D341Med (cell line): Measurements from ENCODE around the gene ADAM33.

ENCODE experiments used
- DNase-seq: peaks from one replicate; pipeline ENCODE4 v3.0.0; 2012; ENCODE audit warnings: low spot score

Gene ADAM33

DNA sequence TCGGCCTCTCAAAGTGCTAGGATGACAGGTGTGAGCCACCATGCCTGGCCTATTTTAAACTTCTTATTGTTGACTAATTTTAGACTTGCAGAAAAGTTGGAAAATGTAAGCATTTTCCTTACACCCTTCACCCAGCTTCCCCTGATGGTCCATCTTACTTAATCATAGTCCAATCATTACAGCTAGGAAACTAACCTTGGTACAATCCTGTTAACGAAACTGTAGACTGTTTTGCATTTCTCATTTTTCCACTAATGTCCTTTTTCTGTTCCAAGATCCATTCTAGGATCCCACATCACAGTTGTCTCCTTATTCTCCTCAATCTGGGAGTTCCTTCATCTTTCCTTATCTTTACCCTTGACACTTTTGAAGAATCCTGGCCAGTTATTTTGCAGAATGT, 18.0 kb downstream of the ADAM33 start:
- DNase-seq = no peak

DNA sequence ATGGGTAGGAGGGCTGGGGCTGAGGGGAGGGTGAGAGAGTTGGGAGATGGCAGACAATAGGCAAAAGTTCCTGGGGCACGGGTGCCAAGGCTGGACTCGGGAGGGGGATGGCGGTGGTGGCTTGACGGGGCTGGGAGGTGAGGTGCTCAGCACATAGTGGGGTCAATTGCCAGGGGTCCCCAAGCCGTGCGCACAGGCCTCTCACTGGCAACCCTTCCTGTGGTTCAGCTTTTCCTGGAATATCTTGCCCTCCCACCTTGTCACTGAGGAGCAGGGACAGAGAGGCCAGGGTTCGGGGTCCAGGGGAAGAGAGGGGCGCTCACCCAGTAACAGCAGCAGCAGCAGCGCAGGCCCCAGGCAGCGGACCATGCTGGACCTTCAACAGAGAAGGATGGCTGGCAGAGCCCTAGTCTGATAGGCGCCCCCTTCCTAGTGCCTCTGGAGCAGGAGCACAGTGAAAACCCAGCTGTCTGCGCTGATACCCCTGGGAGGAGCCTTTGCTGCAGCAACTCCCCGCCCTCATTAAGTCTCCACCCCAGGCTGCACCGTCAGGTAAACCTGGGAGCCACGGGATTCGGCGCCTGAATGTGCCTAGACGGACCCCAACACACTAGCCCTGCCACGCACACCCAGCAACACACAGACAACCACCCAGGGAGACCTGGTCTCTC, 18.6 kb downstream of the ADAM33 start, which contains the start of gene GFRA4:
GFRA4 (minus strand) TSS at position 369 of the 671 bp plus-strand sequence; CDS start at position 369, 0 bp downstream.
- peak; percentile 36 for DNase-seq

DNA sequence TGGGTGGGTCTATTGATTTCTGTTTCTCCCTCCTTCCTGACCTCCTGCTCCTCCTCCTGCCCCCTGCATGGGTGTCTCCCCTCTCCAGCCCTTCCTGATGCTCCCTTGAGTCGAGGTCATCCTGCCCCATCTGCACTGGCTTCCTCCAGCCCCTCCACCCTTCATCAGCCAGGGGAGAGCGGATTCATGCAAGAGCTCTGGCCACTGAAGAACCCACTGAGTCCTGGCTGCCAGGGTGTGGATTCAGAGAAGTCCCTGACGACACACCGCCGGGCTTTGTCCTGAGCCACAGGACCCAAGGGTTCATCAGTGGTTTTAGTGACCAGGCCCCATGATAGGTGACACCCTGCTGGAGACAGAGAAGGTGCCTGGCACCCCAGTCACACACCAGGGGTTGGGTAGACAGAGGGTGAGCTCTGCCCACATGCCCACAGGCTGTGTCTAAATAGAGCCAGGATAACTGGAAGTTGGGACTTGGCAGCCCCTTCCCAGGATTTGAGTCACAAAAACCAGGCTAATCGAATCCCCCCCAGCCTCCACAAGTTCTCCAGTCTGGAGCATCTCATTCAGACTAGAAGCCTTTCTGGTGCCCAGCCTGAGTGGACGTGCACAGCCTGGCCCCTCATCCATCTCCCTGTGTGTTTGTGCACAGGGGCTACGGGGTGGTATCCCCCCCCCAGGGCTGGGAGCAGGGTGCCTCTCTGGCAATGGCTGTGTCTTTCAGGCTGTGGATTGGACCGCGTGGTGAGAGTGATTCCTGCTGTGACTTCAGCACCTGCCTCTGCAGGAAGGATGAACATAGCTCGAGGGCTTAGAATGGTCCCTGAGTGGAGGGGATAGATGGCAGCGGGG, 19.8 kb downstream of the ADAM33 start:
- peak; percentile 24 for DNase-seq

DNA sequence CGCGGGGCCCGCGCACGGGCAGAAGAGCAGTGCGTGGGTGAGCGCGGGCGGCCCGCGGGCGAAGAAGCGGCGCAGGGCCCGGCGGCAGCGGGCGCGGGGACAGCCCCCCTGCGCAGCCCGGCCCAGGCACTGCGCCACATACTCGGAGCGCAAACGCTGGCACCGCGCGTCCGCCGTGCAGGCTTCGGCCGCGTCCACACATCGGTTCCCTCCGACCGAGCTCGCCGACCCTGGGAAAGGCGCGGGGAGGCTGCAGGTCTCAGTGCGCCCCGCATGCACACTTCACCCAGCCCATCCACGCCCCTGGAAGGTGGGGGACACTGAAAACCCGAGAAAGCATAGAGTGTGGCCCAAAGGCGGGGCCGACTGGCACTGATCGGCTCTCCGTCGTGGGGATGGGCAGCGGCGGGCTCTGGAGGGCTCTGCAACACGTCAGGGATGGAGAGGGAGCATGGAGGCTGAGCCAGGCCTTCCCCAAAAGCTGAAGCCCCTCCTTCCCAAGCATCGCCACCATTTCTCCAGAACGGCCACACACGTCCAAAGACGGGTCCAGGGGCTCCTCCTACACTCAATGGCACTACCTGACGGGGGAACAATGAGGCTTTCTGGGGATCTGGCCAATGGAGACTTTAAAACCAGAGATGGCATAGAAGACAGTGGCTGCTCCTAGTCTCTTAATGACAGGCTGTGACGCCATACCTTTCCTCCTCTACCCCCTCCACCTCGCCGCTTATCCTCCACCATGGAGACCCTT, 20.6 kb downstream of the ADAM33 start:
- no peak for DNase-seq

DNA sequence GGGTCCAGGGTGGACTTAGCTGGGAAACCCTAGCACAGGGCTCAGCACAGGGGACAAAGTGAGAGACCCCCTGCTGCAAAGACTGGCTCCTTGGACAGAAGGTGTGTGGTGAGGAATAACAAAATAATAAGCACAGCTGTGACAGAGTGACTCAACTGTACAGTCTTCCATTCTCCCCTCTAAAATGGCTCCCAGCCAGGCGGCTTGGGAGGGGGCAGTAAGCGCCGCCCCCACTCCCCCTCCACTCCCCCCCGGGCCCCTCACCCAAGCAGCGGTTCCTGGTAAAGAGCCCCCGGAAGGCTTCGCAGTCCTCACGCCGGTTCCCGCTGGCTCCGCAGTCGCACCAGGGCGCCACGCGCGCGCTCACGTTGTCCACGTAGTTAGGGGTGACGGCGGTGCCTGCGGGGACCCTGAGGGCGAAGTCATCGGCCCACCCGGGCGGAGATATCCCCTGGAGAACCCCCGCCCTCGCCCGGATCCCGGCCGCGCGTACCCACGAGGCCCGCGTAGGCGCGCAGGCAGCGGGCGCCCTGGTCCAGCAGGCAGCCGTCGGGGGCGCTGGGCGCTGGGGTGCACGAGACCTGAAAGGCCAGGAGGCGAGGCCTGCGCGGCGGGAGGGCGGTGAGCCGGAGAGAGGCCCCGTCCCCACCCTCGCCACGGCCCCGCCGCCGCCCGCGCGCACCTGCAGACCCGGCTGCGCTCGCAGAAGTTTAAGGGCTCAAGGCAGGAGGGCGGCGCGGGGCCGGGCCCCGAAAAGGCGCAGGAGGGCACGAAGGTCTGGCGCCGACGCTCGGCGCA, 21.3 kb downstream of the ADAM33 start:
- DNase-seq = no peak

DNA sequence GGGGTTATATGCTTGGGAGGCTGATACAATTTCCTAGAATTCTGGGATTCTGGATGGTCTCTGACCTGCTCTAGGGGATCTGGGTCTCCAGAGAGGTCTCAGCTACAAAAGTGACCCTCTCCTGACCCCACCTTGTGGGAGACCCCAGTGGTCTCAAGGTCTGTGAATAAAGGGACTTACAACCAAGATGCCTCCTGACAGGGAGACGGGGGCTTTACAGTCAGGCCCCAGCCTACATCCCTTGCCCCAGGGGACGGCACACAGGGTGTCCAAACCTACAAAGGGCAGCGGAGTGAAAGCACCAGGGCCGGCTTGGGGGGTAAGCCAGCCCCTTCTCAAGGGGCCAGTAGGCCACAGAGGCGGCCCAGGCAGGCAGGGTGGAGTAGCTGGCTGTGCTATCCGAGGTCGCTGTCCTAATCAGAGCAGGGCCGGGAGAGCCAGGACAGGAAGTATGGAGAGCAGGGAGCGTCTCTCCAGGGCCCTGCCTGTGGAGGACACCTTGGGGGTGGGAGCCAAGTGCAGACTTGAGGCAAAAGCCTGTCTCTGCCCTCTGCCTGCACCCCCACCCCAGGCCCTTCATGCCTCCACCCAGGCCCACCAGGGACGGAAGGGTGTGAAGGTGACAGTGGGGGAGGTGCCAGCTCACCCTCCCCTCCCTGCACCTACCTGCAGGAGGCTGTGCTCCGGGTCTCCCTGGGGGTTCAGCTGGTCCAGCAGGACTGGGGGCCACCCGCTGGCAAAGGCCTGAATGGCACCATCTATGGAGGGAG, 22.1 kb downstream of the ADAM33 start:
- DNase-seq = no peak

DNA sequence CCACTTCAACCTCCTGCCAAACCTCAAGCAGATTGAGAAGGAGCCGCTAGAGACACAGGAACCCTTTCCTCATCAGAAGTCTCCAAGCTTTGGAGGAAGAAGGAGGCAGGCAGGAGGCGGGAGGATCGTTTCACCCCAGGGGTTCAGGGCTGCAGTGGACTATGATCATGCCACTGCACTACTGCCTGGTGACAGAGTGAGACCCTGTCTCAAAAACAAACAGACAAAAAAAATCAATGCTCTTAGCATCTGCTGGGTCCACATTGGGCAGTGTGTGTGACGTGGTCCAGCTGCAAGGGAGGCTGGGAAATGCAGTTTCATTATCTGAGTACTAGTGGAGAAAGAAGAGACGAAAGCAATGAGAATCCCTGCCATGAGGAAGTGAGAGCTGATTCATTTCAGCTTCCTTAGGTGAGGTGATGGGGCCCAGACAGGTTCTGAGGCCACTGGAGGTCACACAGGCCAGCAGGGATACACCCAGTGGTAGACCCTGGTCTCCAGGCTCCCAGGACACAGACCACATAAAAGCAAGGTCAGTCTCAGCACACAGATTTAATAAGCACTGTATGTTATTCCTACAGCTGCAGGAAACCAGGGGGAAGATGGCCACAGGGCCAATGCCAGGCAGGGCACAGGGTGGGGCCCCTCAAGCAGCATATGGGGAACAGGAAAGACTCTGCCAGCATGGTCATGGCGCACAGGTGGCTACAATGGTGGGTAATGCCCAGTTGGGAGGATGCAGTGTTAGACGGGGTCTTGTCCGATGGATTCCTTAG, 22.9 kb downstream of the ADAM33 start:
- DNase-seq = no peak

DNA sequence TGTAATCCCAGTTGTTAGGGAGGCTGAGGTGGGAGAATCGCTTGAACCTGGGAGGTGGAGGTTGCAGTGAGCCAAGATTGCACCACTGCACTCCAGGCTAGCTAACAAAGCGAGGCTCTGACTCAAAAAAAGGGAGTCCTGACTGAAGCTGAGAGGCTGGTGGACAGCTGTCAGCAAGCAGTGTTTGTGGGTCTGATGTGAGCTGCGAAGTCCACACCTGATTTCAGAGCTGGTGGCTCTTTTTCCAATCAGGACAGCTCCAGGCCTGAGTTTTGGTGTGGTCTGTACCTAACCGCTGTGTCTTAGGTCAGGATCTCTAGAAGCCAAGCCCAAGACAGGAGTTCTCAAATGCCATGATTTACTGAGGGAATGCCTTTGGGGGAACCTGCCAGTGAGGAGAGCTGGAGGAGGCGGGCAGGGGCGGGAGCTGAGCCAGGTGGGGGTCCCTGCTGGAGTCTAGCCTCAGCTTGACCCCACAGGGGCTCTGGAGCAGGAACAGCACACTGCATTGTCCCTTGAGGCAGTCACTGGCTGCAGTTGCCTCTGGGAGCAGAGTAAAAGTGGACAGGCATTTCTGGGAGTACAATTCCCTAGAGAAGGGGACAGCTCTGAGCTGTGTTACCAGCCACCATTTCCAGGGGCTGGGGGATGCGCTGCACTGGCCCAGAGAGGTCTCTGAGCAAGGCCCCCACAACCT, 23.6 kb downstream of the ADAM33 start:
- no peak for DNase-seq

DNA sequence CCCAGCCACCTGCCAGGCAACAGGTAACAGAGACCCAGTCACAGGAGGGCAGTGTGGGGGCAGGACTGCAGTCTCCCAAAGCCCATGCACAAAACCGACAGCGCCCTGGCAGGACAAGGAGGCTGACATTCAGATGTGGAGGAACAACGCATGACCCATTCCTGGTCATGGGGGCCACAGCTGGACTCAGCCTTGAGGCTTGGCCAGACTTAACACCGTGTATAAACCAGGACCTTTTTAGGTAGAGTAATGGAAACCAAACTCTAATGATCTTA, 26.7 kb downstream of the ADAM33 start:
- DNase-seq = no peak

DNA sequence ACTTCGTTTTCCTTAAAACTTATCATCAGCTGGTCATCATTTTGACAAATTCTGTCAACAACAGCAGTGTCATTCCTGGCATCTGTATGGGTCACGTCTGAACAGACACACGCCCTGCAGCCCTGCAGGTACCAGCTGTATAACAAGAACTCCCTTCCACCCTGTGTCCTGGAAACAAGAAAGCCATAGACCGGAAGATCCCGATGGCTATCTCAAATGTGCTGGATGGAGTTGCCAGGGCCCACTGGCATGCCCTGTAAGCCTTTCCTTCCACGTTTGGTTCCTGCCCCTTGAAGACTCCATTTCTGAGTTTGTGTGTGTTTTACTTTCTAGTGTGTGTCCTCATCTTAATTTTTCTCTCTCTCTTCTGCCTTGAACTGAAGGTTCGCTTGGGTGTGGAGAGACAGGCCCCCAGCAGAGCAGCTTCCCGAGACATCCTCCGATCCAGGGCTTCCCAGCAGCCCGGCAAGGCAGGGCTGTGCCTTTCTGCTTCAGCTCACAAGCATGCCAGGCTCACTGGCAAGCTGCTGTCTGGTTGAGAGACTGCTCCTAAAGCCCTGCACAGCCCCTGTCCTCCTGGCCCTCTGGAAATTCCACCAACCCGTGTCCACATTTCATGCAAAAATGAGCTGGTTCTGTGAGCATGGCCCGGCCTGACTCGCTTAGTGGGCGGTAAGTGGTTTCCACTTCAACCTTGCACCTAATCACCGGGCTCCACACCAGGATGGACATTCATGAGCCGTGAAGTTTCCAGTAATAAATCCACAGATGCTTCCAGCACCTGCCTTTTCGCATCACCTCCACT, 27.3 kb downstream of the ADAM33 start:
- no peak for DNase-seq

DNA sequence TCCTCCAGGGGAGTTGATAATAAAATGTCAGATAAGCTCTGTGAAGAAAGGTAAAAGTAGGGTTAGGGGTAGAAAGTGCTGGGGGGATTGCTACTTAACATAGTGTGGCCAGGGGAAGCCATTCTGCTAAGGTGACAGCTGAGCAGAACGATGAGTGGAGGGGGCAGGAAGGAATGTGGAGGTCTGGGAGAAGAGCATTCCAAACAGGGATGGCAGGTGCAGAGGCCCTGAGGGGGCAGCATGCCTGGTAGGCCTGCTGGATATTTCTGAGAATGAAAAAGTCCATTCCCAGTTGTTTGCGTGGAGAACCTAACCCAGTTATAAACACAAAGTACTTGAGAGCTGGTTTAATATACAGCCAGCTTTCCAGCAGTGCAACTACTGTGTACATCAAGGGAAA, 27.9 kb downstream of the ADAM33 start:
- DNase-seq = no peak

DNA sequence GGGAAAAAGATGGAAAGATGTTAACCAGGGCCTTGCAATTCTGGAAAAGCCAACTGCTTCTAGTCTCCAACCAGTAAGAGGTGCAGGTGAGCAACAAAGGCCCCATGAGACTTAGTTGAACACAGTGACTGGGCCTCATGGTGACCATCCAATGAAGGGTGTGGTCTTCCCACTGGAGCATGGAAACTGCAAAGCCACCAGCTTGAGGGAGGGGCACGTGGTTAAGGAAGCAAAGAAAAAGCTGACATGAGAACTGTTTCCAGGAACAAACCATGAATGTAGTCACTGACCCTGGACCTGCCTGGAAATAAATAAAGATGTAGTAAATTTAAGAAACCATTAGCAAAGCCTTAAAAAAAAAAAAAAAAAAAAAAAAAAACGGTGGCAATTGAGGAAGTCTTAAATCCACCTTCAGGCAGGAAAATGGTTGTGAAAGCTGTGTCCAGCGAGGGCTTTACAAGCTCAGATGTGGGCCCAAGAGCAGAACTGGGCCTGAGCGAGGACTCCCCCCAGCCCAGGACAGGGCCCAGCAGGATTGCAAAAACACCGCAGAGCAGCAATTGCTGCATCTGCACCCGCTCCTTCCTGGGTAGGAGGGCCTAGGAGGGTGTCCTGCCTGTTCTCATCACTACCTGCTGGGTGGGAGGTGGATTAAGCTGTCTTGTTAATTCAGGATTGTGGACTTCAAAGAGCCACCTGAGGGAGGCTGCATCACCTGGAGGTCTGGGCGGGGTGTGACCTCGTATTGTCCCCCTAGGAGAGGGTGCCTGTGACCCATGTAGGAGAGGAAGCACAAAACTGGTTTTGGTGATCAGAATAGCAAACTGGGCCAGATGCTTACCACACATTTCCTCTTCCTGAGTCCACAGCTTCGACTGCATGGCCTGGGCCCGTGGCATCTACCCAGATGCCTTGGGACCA, 28.9 kb downstream of the ADAM33 start:
- no peak for DNase-seq

DNA sequence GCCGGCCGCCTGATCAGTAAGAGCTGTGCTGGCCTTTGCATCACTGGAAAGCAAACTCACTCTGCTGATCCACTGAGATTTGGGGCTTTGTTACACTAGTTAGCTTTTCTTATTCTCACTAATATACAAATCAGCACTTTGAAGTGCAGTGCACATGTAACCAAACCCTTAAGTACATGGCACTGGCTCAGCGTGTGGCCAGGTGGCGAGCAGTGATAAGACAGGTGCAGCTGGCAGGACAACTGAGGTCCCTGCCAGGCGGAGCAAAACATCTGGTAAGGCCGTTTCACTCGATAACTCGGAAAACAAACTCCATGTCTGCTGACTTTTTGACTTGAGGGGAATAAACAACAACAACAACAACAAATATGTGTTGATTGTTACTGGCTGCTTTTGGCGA, 29.6 kb downstream of the ADAM33 start:
- no peak for DNase-seq

DNA sequence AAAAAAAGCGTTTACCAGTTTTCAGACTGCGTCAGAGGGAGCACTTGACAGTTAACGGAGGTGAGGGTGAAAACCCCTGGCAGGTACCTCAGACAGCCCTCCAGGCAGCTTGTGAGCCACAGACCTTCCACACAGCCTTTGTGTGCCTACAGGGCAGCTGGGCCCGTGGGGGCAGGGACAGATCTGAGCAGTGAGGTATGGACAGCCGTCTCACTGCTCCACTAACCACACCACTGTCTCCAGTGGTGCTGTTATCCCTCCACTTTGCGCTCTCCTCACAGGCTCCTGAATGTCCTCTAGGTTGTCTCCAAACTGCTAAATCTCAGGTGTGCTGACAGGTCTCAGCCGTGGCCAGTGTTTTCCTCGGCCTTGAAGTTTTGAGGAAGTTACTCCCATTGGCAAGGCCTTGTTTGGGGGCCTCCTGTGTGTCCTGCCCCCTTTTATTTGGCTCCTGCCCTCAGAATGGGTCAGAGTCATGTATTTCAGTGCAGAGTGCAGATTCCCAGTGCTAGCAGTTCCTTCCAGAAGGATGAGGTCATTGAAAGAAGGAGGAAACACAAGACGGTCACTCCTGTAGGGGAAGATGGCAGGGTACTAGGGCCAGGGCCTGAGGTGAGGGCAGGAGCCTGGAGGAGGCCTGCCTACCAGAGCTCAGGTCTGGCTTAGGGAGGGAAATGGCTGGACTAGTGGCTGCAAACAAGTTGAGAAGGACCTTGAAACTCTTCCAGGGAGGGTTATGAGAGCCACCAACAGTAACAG, 30.4 kb downstream of the ADAM33 start:
- DNase-seq = no peak

DNA sequence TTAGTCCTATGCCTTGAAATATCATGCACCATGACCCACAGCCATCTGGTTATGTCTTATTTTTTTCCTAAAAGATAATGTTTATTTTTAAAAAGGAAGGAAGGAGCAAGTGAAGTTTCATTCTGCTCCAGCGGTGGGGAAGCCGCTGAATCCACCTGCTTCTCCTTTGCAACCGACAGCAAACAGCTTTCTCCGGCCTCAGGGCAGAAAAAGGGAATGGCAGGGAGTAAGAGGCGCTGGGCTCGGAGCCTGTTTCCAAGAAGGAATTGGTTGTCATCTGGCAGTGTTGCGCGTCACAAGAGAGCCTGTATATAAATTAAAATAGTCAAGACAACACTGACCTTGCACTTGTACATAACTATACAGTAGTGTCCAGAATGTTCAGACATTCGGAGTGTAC, 32.9 kb downstream of the ADAM33 start:
- no peak for DNase-seq

DNA sequence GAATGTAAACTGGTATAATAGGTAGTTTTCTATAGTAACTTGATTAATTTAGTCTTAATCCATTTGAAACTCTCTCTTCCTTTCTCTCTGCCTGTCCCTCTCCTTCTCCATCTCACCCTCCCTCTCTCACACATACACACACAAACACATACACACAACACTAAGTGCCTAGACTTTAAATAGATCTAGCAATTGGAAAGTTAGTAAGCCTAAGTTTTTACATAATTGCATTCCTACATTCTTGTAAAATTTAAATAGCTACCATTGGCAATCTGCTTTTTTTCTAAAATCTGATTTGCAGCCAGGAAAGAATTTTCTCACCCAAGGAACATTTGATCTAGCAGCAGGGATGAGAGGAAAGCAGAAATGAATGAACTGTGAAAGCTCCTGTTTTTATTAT, 34.3 kb downstream of the ADAM33 start:
- DNase-seq = no peak

DNA sequence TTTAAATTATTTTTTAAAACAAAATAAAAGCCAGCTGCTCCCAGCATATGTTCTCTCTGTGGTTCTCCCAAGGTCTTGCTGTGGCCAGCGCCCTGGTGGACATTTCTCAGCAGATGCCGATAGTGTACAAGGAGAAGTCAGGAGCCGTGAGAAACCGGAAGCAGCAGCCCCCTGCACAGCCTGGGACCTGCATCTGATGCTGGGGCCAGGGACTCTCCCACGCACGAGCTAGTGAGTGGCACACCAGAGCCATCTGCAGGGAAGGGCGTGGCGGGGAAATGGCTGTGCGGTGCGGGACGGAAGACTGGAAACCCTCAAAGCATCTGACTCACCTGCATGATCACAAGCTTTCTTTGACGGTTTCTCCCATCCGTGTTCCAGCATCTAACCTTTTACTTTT, 35.2 kb downstream of the ADAM33 start:
- no peak for DNase-seq
